ENCODE measurements around the gene GRIP2. TPM values are rescaled to one million over a fixed set of nuclear protein-coding genes. Genes with fewer than 3 reads are reported as not detected.

Gene GRIP2
- total and polyA plus RNA-seq, 9 donors: 1.1 to 19.4 (median 5.4) TPM

- peaks cover 35% of the 10 kb centered on the region for H3K4me1 ChIP-seq (ENCODE audit: insufficient read depth)
- intact Hi-C loops (cut with DNase I): loop anchor here (5.0 to 10.0 kb wide), 4 partner anchors 42 to 160 kb away; partner anchors contain the start of gene SLC6A6 (in 2 of the 4)
- 74 to 76% (median 75%) methylated on average over 8 of the region's 8 CpGs for WGBS, 3 donors
- TF ChIP-seq POLR2A (IDR thresholded peaks at IDR 0.05): no peak
- no peak for TF ChIP-seq EP300 (IDR thresholded peaks at IDR 0.05)
- TF ChIP-seq CTCF (IDR thresholded peaks at IDR 0.05): no peak
- no peaks in the 10 kb centered on the region for H3K27me3 ChIP-seq
- DNase-seq: no peak
- H3K9me3 ChIP-seq: no peaks in the 10 kb centered on the region
- no peaks in the 10 kb centered on the region for H3K36me3 ChIP-seq
- H3K4me3 ChIP-seq: no peak overlapping the region
- peak overlapping the region; percentile 54 to 92 for H3K27ac ChIP-seq
Measured at GRCh38 chr3:14454639-14455310, 85.4 kb downstream of the GRIP2 start.

GRCh38 chr3:14453876-14454638, 86.1 kb downstream of the GRIP2 start:
- no peak for TF ChIP-seq POLR2A (IDR thresholded peaks at IDR 0.05)
- no peak for TF ChIP-seq CTCF (IDR thresholded peaks at IDR 0.05)
- TF ChIP-seq EP300 (IDR thresholded peaks at IDR 0.05): no peak
- peak overlapping the region; percentile 54 to 92 for H3K27ac ChIP-seq
- peak in 1 of 5 donors; percentile 65 for DNase-seq

GRCh38 chr3:14452740-14453710, 87.1 kb downstream of the GRIP2 start:
- TF ChIP-seq CTCF (IDR thresholded peaks at IDR 0.05): peak in 2 of 3 donors; percentile 26 to 42
- TF ChIP-seq EP300 (IDR thresholded peaks at IDR 0.05): peak; percentile 19
- TF ChIP-seq POLR2A (IDR thresholded peaks at IDR 0.05): no peak
- Histone ChIP-seq H3K27me3 (no peaks in the 10 kb centered on the region), H3K4me1 (ENCODE audit: insufficient read depth) (peaks cover 35% of the 10 kb centered on the region), H3K4me3 (no peak overlapping the region), H3K27ac (peak overlapping the region; percentile 88 to 92), H3K9me3 (no peaks in the 10 kb centered on the region), H3K36me3 (no peaks in the 10 kb centered on the region)
- peak; percentile 95 to 97 (median 96) for DNase-seq
- intact Hi-C loops (cut with DNase I): loop anchor here in 3 of 4 donors (5.0 to 10.0 kb wide), 3 partner anchors 41 to 158 kb away; partner anchors contain the start of gene SLC6A6 (in 1 of the 3)
- WGBS, 3 donors: 2 to 3% (median 3%) methylated on average over 25 of the region's 25 CpGs

More at GRCh38 chr3:14453876-14454638, 86.1 kb downstream of the GRIP2 start:
- intact Hi-C loops (cut with DNase I): loop anchor here in 3 of 4 donors (5.0 to 10.0 kb wide), 3 partner anchors 42 to 159 kb away; partner anchors contain the start of gene SLC6A6 (in 1 of the 3)
- Histone ChIP-seq H3K4me1 (ENCODE audit: insufficient read depth) (peaks cover 35% of the 10 kb centered on the region), H3K4me3 (no peak overlapping the region), H3K9me3 (no peaks in the 10 kb centered on the region), H3K27me3 (no peaks in the 10 kb centered on the region), H3K36me3 (no peaks in the 10 kb centered on the region)
- 45 to 50% (median 50%) methylated on average over 23 of the region's 23 CpGs for WGBS, 3 donors

Data from ovary (tissue), 9 donors.